Spleen (tissue), 7 donors: ENCODE measurements around the gene EPHB2.

Experiments
- POLR2A ChIP-seq, 3 donors: fragments of 450-650 bp; IDR thresholded peaks; one replicate each; pipeline ENCODE4 v1.5.1; 2017; ENCODE audit warnings: antibody characterized with exemption in 3 of 3, mild to moderate bottlenecking in 1 of 3
- POLR2AphosphoS5 ChIP-seq, 3 donors: sonication (generic); formaldehyde crosslinking; IDR thresholded peaks; one replicate each; pipeline ENCODE4 v1.5.1; 2017; ENCODE audit warnings: antibody characterized with exemption in 3 of 3
- TF ChIP-seq, protein P1 (sequence below), 11 experiments: fragments of 200-600 bp in 7 of 11; fragments of 450-650 bp in 4 of 11; sonication (generic) in 4 of 11; IDR thresholded peaks in 8 of 11; conservative IDR thresholded peaks in 3 of 11; 1 replicate in 7 of 11; 2 replicates in 4 of 11; pipeline versions ENCODE4 v1.4.0 to v1.8.0; 2016 to 2021; ENCODE audit warnings: antibody characterized with exemption in 11 of 11, inconsistent platforms in 4 of 11, mild to moderate bottlenecking in 1 of 11
- donor health status: DM: no; HTN: no; CAD: no; lungs with moderate emphysema.
- donor health status: DM: no; HTN: no; CAD: no.
- donor health status: DM: no; HTN: no; CAD: no.

DNA sequence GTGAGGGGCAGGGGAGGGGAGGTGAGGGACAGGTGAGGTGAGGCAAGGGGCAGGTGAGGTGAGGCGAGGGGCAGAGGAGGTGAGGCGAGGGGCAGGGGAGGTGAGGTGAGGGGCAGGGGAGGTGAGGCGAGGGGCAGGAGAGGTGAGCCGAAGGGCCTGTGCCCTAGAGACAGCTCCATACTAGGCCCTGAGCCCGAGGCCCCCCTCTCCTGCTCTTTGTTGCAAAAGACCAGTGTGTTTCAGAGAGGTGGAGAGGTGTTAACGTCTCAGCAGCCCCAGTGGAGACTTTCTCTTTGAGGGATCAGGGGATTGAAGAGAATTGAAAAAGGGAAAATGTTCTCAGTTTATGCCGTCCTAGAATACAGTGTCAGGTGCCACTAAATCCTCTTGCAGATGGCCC, 44.2 kb downstream of the EPHB2 start:
- TF ChIP-seq POLR2AphosphoS5 (IDR thresholded peaks at IDR 0.05) (no peak), POLR2A (IDR thresholded peaks at IDR 0.05) (no peak)
- TF ChIP-seq, protein P1, sequence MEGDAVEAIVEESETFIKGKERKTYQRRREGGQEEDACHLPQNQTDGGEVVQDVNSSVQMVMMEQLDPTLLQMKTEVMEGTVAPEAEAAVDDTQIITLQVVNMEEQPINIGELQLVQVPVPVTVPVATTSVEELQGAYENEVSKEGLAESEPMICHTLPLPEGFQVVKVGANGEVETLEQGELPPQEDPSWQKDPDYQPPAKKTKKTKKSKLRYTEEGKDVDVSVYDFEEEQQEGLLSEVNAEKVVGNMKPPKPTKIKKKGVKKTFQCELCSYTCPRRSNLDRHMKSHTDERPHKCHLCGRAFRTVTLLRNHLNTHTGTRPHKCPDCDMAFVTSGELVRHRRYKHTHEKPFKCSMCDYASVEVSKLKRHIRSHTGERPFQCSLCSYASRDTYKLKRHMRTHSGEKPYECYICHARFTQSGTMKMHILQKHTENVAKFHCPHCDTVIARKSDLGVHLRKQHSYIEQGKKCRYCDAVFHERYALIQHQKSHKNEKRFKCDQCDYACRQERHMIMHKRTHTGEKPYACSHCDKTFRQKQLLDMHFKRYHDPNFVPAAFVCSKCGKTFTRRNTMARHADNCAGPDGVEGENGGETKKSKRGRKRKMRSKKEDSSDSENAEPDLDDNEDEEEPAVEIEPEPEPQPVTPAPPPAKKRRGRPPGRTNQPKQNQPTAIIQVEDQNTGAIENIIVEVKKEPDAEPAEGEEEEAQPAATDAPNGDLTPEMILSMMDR (IDR thresholded peaks at IDR 0.05 in 8 of 11, conservative IDR thresholded peaks at IDR 0.05 in 3 of 11), result no peak
